GM12864 (cell line): ENCODE results near the gene OTUD3.

Experiments
- DNase-seq: peaks from one replicate; pipeline ENCODE4 v3.0.0-alpha.2; 2011; ENCODE audit warnings: low read depth
- H3K4me3 ChIP-seq: 2 replicates; pipeline ENCODE4 v1.5.1; 2011; ENCODE audit warnings: mild to moderate bottlenecking, low read depth, low read length, control low read depth
- CTCF ChIP-seq: IDR thresholded peaks from 2 replicates; pipeline ENCODE4 v1.5.1; 2011; ENCODE audit warnings: low read depth, mild to moderate bottlenecking, moderate library complexity, low read length, control low read depth, inconsistent platforms; ENCODE audit errors: missing control alignments

Gene OTUD3

DNA sequence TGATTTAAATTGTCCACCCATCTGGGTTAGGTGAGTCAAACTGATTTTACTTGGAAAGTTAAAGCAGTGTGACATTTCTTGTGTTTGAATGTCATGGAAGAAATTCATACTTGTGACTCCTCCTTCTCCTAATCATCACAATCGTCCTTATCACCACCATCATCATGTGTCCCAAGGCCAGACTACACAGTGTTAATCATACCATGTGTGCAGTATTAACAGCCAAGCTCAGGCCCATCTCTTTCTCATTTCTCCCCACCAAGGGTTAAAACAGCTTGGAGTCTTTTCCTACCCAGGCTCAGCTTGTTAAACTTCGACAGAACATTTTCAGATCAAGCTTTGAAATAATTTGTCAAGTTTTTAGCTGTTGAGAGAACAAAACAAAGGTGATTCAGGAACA is 63.7 kb downstream of the OTUD3 start:
- no peak overlapping the region for H3K4me3 ChIP-seq
- TF ChIP-seq CTCF = no peak
- DNase-seq = no peak

DNA sequence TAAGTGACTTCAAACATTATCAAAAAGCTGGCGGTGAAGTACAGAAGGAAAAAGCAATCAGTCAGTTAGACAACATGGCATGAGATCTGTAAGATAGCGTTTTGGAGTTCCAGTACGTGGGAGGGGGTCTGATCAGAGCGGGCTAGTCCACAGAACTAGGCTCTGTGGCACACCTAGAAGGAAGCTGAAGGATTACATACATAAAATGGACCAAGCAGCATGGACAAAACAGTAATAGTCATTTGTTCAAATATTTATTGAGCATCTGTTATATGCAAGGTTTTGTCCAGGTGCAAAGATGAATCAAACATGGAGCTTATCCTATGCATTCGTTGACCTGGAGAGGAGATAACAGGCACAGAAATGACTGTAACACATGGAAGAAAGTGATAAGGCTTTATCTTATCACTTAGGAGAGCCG is 64.1 kb downstream of the OTUD3 start:
- no peak overlapping the region for H3K4me3 ChIP-seq
- no peak for DNase-seq
- no peak for TF ChIP-seq CTCF

DNA sequence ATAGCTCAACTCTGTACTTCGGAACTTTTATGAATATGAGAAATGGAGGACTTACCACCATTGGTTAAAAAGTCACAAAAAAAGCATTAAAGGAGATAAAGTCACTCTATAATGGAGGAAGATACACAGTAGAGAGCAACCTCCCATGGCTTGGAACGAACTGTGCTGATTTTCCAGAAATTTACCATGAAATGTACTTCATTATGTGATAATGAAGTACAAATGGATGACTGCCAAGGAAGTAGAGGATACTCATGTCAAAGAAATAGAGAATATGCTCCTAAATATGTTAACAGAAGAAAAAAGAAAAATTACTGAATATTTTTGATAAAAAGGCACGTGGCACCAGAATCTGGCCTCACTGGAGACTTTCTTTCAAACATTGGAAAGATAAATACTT is 64.8 kb downstream of the OTUD3 start:
- TF ChIP-seq CTCF = no peak
- no peak for DNase-seq
- no peak overlapping the region for H3K4me3 ChIP-seq

- DNase-seq = no peak
- no peak overlapping the region for H3K4me3 ChIP-seq
- no peak for TF ChIP-seq CTCF
Observed at GRCh38 chr1:19949016-19949415, 66.8 kb downstream of the OTUD3 start.

GRCh38 chr1:19954059-19954458 is 71.9 kb downstream of the OTUD3 start:
- no peak for DNase-seq
- TF ChIP-seq CTCF = no peak
- no peak overlapping the region for H3K4me3 ChIP-seq

DNA sequence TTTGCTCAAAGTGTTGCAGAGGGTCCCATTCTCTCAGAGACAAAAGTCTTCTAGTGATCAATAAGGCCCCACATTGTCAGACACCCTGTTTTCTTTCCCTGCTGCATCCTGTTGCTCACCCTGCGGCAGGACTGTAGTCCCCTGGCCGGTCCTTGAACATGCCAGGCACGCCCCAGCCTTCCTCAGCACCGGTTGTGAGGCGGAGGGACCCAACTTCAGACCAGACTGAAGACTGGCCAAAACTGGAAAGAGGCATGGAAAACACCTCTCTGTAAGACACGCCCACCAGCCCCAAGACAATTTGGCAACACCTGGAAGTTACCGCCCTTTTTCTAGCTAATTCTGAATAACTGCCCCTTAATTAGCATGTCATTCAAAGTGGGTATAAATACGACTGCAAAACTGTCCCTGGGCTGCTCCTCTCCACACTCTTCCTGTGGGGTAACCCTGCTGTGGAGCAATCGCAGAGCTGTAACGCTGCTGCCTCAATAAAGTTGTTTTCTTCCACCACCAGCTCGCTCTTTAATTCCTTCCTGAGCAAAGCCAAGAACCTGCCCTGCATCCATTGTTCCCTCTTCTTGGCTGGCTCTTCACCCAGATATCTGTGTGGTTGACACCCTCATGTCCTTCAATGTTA is 73.5 kb downstream of the OTUD3 start:
- no peak for DNase-seq
- H3K4me3 ChIP-seq = no peak overlapping the region
- no peak for TF ChIP-seq CTCF

DNA sequence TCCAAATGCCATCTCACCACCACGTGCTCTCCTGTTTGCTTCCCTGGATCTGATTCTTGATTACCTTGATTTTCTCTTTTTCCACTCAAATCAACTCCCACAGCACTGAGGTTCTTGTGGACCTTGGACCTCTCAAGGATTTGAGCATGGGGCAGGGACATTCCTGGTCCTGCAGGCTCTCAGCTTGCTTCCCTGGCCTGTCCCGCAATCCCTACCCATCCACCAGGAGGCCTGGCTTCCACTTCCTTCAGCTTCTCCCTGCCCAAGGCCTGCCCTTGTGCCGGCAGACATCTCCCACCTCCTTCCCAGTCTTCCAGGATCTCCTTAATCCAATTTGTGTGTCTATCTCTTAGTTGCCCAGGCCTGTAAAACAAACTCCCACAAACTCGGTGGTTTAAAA is 75.6 kb downstream of the OTUD3 start:
- DNase-seq = no peak
- no peak overlapping the region for H3K4me3 ChIP-seq
- peak; percentile 7 for TF ChIP-seq CTCF
